Fibroblast of lung (primary cell): Measurements from ENCODE around the gene RNU5D-1. TPM values are rescaled to one million over a fixed set of nuclear protein-coding genes. Genes with fewer than 3 reads are reported as not detected.

Source experiments
- DNase-seq, 2 donors: peaks; one replicate each; pipeline versions ENCODE4 v3.0.0 to v3.0.0-alpha.2; 2010; ENCODE audit warnings: low read depth in 2 of 2
- H2AFZ ChIP-seq: 2 replicates; pipeline ENCODE4 v1.5.1; 2012; ENCODE audit warnings: low read length, control low read depth, inconsistent platforms
- H3K27ac ChIP-seq: 2 replicates; pipeline ENCODE4 v1.5.1; 2011; ENCODE audit warnings: low read length, control low read depth; ENCODE audit not compliant: insufficient read depth
- H3K27me3 ChIP-seq: 2 replicates; pipeline ENCODE4 v1.5.1; 2011; ENCODE audit warnings: mild to moderate bottlenecking, low read length; ENCODE audit not compliant: control insufficient read depth, insufficient read depth
- H3K36me3 ChIP-seq: 2 replicates; pipeline ENCODE4 v1.5.1; 2011; ENCODE audit warnings: low read length; ENCODE audit not compliant: control insufficient read depth, insufficient read depth
- H3K4me1 ChIP-seq: 2 replicates; pipeline ENCODE4 v1.5.1; 2011; ENCODE audit warnings: low read length; ENCODE audit not compliant: control insufficient read depth, insufficient read depth; ENCODE audit errors: extremely low read depth
- H3K4me2 ChIP-seq: 2 replicates; pipeline ENCODE4 v1.5.1; 2011; ENCODE audit warnings: low read length, control low read depth; ENCODE audit not compliant: insufficient read depth; ENCODE audit errors: extremely low read depth
- H3K4me3 ChIP-seq, 4 experiments: fragments of 200-600 bp in 1 of 4; sonication (generic) in 1 of 4; replicated peaks in 1 of 4; 2 replicates each; pipeline ENCODE4 v1.5.1; 2011 to 2016; ENCODE audit warnings: low read length in 4 of 4, low read depth in 3 of 4, mild to moderate bottlenecking in 3 of 4, control low read depth in 2 of 4, inconsistent platforms in 1 of 4, mixed read lengths in 1 of 4; ENCODE audit not compliant: insufficient read depth in 1 of 4; ENCODE audit errors: control extremely low read depth in 1 of 4
- H3K79me2 ChIP-seq: 2 replicates; pipeline ENCODE4 v1.5.1; 2012; ENCODE audit warnings: mild to moderate bottlenecking, low read length, inconsistent platforms; ENCODE audit not compliant: control insufficient read depth, insufficient read depth
- H3K9ac ChIP-seq: 2 replicates; pipeline ENCODE4 v1.5.1; 2011; ENCODE audit warnings: mild to moderate bottlenecking, low read length, control low read depth; ENCODE audit not compliant: insufficient read depth
- H3K9me3 ChIP-seq: 2 replicates; pipeline ENCODE4 v1.5.1; 2012; ENCODE audit warnings: low read depth, low read length; ENCODE audit not compliant: control insufficient read depth, insufficient read depth
- H4K20me1 ChIP-seq: 2 replicates; pipeline ENCODE4 v1.5.1; 2011; ENCODE audit warnings: low read length; ENCODE audit not compliant: control insufficient read depth, insufficient read depth; ENCODE audit errors: extremely low read depth
- EZH2 ChIP-seq: IDR thresholded peaks from 2 replicates; pipeline ENCODE4 v1.5.1; 2012; ENCODE audit warnings: low read length, control low read depth, mild to moderate bottlenecking; ENCODE audit errors: missing control alignments
- polyA plus RNA-seq, 2 donors: library from polyadenylated mRNA; depleted of rRNA in 1 of 2; stranded (reverse) in 1 of 2; unstranded in 1 of 2; fragments of >200 nt; gene quantifications; 2 replicates each; pipeline ENCODE4 v1.2.1, GENCODE V29; 2011 to 2012; ENCODE audit warnings: missing spikeins in 1 of 2
- total RNA-seq: library from RNA; depleted of rRNA; stranded (reverse); fragments of >200 nt; gene quantifications from 2 replicates; pipeline ENCODE4 v1.2.1, GENCODE V29; 2014
- TF ChIP-seq, protein P1 (sequence below), 2 donors: IDR thresholded peaks in 1 of 2; conservative IDR thresholded peaks in 1 of 2; 1 replicate in 1 of 2; 2 replicates in 1 of 2; pipeline ENCODE4 v1.5.1; 2011 to 2012; ENCODE audit warnings: low read length in 2 of 2, control low read depth in 1 of 2, inconsistent platforms in 1 of 2, low read depth in 1 of 2, mild to moderate bottlenecking in 1 of 2

RNU5D-1 gene
- total and polyA plus RNA-seq, 2 donors (not counting 1 experiment from before 2014, with no cell fraction given): not detected

DNA sequence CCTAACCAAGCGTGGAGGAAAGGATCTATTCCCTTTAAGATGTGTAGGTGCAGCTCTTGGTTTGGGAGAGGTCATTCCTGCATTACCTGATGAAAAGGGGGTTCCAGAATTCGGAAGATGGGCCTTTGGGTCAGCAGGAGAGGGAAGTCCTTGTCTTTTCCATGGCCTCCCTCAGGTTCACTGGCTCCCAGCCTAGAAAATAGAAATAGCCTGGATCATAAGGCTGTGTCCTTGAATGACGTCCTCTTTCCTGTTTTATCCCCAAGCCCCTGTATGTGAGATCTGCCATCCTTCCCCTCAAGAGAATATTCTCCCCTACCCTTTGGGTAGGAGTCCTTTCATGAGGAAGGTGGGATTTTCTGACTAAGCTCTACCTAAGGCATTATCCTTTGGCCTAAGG is 29.9 kb upstream of the RNU5D-1 start:
- Histone ChIP-seq H3K79me2 (no peaks in the 10 kb centered on the region), H3K36me3 (peaks cover 25% of the 10 kb centered on the region)
- no peak for TF ChIP-seq EZH2
- TF ChIP-seq, protein P1, sequence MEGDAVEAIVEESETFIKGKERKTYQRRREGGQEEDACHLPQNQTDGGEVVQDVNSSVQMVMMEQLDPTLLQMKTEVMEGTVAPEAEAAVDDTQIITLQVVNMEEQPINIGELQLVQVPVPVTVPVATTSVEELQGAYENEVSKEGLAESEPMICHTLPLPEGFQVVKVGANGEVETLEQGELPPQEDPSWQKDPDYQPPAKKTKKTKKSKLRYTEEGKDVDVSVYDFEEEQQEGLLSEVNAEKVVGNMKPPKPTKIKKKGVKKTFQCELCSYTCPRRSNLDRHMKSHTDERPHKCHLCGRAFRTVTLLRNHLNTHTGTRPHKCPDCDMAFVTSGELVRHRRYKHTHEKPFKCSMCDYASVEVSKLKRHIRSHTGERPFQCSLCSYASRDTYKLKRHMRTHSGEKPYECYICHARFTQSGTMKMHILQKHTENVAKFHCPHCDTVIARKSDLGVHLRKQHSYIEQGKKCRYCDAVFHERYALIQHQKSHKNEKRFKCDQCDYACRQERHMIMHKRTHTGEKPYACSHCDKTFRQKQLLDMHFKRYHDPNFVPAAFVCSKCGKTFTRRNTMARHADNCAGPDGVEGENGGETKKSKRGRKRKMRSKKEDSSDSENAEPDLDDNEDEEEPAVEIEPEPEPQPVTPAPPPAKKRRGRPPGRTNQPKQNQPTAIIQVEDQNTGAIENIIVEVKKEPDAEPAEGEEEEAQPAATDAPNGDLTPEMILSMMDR (conservative IDR thresholded peaks at IDR 0.05 in 1 of 2, IDR thresholded peaks at IDR 0.05 in 1 of 2; ENCODE audit: low read depth in 1 of 2, low read length in 2 of 2): no peak

DNA sequence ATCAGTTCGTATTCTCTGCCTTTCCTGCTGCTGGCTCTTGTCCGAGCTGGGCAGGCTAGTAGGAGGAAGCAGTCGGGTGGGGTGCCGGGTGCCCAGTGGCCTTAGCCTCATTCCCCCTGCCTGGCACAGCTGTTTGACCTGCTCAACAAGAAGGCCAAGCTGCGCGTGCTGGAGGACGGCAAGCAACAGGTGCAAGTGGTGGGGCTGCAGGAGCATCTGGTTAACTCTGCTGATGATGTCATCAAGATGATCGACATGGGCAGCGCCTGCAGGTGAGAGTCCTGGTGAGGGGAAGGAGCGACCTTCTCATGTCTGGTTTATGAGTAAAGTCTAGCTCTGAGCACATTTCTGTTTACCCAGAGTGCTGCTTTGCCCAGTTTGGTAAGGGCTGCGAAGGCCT is 28.1 kb upstream of the RNU5D-1 start:
- Histone ChIP-seq H3K36me3 (peaks cover 32% of the 10 kb centered on the region), H3K27ac (no peak overlapping the region), H3K79me2 (no peaks in the 10 kb centered on the region), H2AFZ (no peak overlapping the region), H3K4me1 (no peaks in the 10 kb centered on the region), H4K20me1 (no peaks in the 10 kb centered on the region), H3K4me2 (no peak overlapping the region), H3K4me3 (no peak overlapping the region), H3K27me3 (no peaks in the 10 kb centered on the region), H3K9me3 (no peaks in the 10 kb centered on the region), H3K9ac (no peak overlapping the region)
- DNase-seq: no peak
- TF ChIP-seq, protein P1 (conservative IDR thresholded peaks at IDR 0.05 in 1 of 2, IDR thresholded peaks at IDR 0.05 in 1 of 2; ENCODE audit: low read depth in 1 of 2, low read length in 2 of 2): no peak
- no peak for TF ChIP-seq EZH2

More for the DNA sequence above, 29.9 kb upstream of the RNU5D-1 start:
- Histone ChIP-seq H3K4me1 (no peaks in the 10 kb centered on the region), H3K4me3 (no peak overlapping the region), H3K4me2 (no peak overlapping the region), H3K27me3 (no peaks in the 10 kb centered on the region), H2AFZ (no peak overlapping the region), H4K20me1 (no peaks in the 10 kb centered on the region), H3K27ac (no peak overlapping the region), H3K9ac (no peak overlapping the region), H3K9me3 (no peaks in the 10 kb centered on the region)
- DNase-seq: no peak

DNA sequence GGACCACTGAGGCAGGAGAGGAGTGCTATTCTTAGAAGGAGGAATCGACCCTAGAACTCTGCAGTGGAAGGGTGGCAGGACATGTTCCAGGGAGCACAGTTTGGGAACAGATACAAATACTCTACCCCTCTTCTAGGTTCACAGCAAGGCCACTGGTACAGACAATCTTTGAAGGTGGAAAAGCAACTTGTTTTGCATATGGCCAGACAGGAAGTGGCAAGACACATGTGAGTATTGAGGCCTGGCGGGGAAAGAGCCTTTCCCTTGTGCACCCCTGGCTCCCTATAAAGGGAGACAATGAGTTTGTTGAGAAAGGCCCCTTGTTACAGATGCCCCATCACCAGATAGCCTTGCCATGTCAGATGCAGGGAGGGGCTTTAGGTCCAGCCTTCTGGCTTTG is 26.4 kb upstream of the RNU5D-1 start:
- no peak overlapping the region for H3K27ac ChIP-seq
- no peak overlapping the region for H2AFZ ChIP-seq
- no peaks in the 10 kb centered on the region for H3K9me3 ChIP-seq
- TF ChIP-seq, protein P1 (conservative IDR thresholded peaks at IDR 0.05 in 1 of 2, IDR thresholded peaks at IDR 0.05 in 1 of 2; ENCODE audit: low read depth in 1 of 2, low read length in 2 of 2): no peak
- no peak for TF ChIP-seq EZH2
- no peaks in the 10 kb centered on the region for H3K27me3 ChIP-seq
- no peak overlapping the region for H3K4me2 ChIP-seq
- H3K79me2 ChIP-seq: no peaks in the 10 kb centered on the region
- H3K4me3 ChIP-seq: no peak overlapping the region
- H4K20me1 ChIP-seq: no peaks in the 10 kb centered on the region
- no peak for DNase-seq
- H3K4me1 ChIP-seq: no peaks in the 10 kb centered on the region
- H3K9ac ChIP-seq: no peak overlapping the region
- H3K36me3 ChIP-seq: peaks cover 31% of the 10 kb centered on the region
